Mesenchymal stem cell (in vitro differentiated cells and primary cell): ENCODE measurements around the gene DLX4. TPM values are rescaled to one million over a fixed set of nuclear protein-coding genes. Genes with fewer than 3 reads are reported as not detected.

Source experiments
- small RNA-seq: library from polyadenylated mRNA; stranded (forward); fragments of <200 nt; extraction: miRNeasy Mini kit (QIAGEN cat#:217004); gene quantifications from one replicate; pipeline ENCODE3, GENCODE V24; 2013; ENCODE audit warnings: low read depth

DLX4 gene

Small RNA genes lying within 50 kb of the gene (small RNA-seq; reads per million reads assigned to genes)
- gene RNU6-1313P: not detected
